ENCODE results near the gene C3orf70.
"Not testable (repeated sequence)": the region's sequence is repeated elsewhere in the genome, so short reads cannot be mapped to it uniquely, and the experiment has no call there.

Gene C3orf70

GRCh38 chr3:185151101-185151963 lies 1.5 kb downstream of the C3orf70 start:
- DNase-seq (ENCODE audit: low read depth): no peak

- DNase-seq (ENCODE audit: low read depth): no peak
These were observed 2.3 kb downstream of the C3orf70 start for GRCh38 chr3:185150561-185150960.

- DNase-seq (ENCODE audit: low read depth): no peak
These were observed 3.3 kb downstream of the C3orf70 start for GRCh38 chr3:185149591-185149990.

- DNase-seq (ENCODE audit: low read depth): no peak
These were observed 7.3 kb downstream of the C3orf70 start for GRCh38 chr3:185145511-185145910.

- no peak for DNase-seq (ENCODE audit: low read depth)
These were observed 8.1 kb downstream of the C3orf70 start for GRCh38 chr3:185144784-185145183.

- no peak for DNase-seq (ENCODE audit: low read depth)
These were observed 15.0 kb downstream of the C3orf70 start for GRCh38 chr3:185137821-185138220.

GRCh38 chr3:185134509-185134908 lies 18.4 kb downstream of the C3orf70 start:
- DNase-seq (ENCODE audit: low read depth): no peak

- DNase-seq (ENCODE audit: low read depth): no peak
These were observed 21.1 kb downstream of the C3orf70 start for GRCh38 chr3:185131602-185132256.

- DNase-seq (ENCODE audit: low read depth): no peak
These were observed 23.8 kb downstream of the C3orf70 start for GRCh38 chr3:185129083-185129482.

GRCh38 chr3:185126201-185126600 lies 26.7 kb downstream of the C3orf70 start:
- no peak for DNase-seq (ENCODE audit: low read depth)

GRCh38 chr3:185120126-185120525 lies 32.7 kb downstream of the C3orf70 start:
- DNase-seq (ENCODE audit: low read depth): no peak

GRCh38 chr3:185115371-185115770 lies 37.5 kb downstream of the C3orf70 start:
- no peak for DNase-seq (ENCODE audit: low read depth)

GRCh38 chr3:185114756-185115155 lies 38.1 kb downstream of the C3orf70 start:
- DNase-seq (ENCODE audit: low read depth): no peak

GRCh38 chr3:185112186-185112585 lies 40.7 kb downstream of the C3orf70 start:
- DNase-seq (ENCODE audit: low read depth): no peak

- DNase-seq (ENCODE audit: low read depth): not testable (repeated sequence)
These were observed 43.8 kb downstream of the C3orf70 start for GRCh38 chr3:185109012-185109411.

GRCh38 chr3:185106256-185106890 lies 46.5 kb downstream of the C3orf70 start:
- not testable (repeated sequence) for DNase-seq (ENCODE audit: low read depth)

- no peak for DNase-seq (ENCODE audit: low read depth)
These were observed 49.3 kb downstream of the C3orf70 start for GRCh38 chr3:185103359-185104127.

- no peak for DNase-seq (ENCODE audit: low read depth)
These were observed 58.2 kb downstream of the C3orf70 start for GRCh38 chr3:185094697-185095096.

GRCh38 chr3:185093116-185093515 lies 59.7 kb downstream of the C3orf70 start:
- no peak for DNase-seq (ENCODE audit: low read depth)

- no peak for DNase-seq (ENCODE audit: low read depth)
These were observed 62.0 kb downstream of the C3orf70 start for GRCh38 chr3:185090811-185091210.

- no peak for DNase-seq (ENCODE audit: low read depth)
These were observed 63.1 kb downstream of the C3orf70 start for GRCh38 chr3:185089751-185090150.

- DNase-seq (ENCODE audit: low read depth): no peak
These were observed 63.5 kb downstream of the C3orf70 start for GRCh38 chr3:185089343-185089742.
